ENCODE results near the gene GARIN1A. TPM values are rescaled to one million over a fixed set of nuclear protein-coding genes. Genes with fewer than 3 reads are reported as not detected.

Gene GARIN1A
- total RNA-seq: 2.1 and 2.4 TPM in 2 replicates

DNA sequence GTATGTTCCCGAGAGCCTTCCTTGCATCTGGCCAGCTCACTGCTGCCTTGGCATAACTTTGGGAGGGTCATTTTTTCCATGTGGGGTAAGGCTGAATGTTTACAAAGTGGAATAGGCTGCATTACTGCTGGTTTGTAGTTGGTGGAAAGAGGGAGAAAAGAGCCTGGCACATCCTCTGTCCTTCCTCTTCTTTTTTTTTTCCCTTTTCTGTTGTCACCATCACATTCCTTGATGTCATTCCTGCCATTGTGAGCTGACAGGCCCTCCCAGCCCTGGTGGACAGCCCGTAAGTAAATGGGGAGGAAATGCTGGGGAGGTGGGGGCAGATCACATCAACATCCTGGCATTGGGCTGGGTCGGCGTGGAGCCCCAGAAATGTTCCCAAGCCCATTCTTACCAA is at the start of gene GARIN1A:
Gene GARIN1A (plus strand): TSS at position 301 of the 400 bp plus-strand sequence. CDS start 106 bp downstream, outside the sequence.

Small RNAs within 50 kb of the gene (small RNA-seq; reads per million reads assigned to genes)
- gene RNA5SP242 (4.4 reads per million, percentile 74 among the genes with 10 or more reads in this experiment), gene RNA5SP243 (0.38 reads per million), gene RNU6-177P (not detected)

Other genes starting within 250 kb of the GARIN1A start
- gene HILPDA, start 216.4 kb upstream of the GARIN1A start, total RNA-seq: 15.4 and 22.4 TPM in 2 replicates
- 32.6 and 33.8 TPM in 2 replicates for gene METTL2B, start 195.5 kb upstream of the GARIN1A start, total RNA-seq
- 859 and 882 TPM in 2 replicates for gene CALU, start 67.1 kb downstream of the GARIN1A start, total RNA-seq
- gene OPN1SW, start 103.5 kb downstream of the GARIN1A start, total RNA-seq: not detected in 2 replicates
- 3.8 and 4.2 TPM in 2 replicates for gene CCDC136, start 119.7 kb downstream of the GARIN1A start, total RNA-seq
- gene FLNC, start 158.1 kb downstream of the GARIN1A start, total RNA-seq: 87.9 and 107 TPM in 2 replicates
- 52.1 and 57.7 TPM in 2 replicates for gene ATP6V1F, start 190.6 kb downstream of the GARIN1A start, total RNA-seq
- 0.32 and 0.49 TPM in 2 replicates for gene KCP, start 238.4 kb downstream of the GARIN1A start, total RNA-seq